ENCODE measurements around the gene LSM2.

DNA sequence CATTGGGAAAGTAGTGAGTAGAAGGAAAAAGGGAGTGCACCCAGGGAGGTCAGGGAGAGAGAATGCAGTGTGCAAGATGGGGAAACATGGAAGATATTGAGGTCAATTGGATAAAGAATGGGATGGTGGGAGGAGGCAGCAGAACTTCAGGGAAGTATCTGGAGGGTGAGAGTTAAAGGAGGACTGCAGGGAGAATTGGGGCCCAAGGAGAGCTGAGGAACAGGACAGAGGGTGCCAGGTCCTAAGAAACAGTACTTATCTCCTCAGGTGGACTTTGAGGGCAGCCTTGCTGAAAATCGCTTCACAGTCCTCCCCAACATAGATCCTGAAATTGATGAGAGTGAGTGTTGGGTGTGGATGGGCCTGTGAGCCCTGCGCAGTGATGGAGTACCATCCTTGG, 48.5 kb downstream of the LSM2 start:
- TF ChIP-seq, protein P1, sequence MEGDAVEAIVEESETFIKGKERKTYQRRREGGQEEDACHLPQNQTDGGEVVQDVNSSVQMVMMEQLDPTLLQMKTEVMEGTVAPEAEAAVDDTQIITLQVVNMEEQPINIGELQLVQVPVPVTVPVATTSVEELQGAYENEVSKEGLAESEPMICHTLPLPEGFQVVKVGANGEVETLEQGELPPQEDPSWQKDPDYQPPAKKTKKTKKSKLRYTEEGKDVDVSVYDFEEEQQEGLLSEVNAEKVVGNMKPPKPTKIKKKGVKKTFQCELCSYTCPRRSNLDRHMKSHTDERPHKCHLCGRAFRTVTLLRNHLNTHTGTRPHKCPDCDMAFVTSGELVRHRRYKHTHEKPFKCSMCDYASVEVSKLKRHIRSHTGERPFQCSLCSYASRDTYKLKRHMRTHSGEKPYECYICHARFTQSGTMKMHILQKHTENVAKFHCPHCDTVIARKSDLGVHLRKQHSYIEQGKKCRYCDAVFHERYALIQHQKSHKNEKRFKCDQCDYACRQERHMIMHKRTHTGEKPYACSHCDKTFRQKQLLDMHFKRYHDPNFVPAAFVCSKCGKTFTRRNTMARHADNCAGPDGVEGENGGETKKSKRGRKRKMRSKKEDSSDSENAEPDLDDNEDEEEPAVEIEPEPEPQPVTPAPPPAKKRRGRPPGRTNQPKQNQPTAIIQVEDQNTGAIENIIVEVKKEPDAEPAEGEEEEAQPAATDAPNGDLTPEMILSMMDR (IDR thresholded peaks at IDR 0.05; ENCODE audit: poor library complexity), result no peak
- TF ChIP-seq EZH2 (IDR thresholded peaks at IDR 0.05; ENCODE audit: borderline replicate concordance), result no peak

Measured in hepatocyte (in vitro differentiated cells).